ENCODE results near the gene CCDC190. TPM values are rescaled to one million over a fixed set of nuclear protein-coding genes. Genes with fewer than 3 reads are reported as not detected.

The CCDC190 gene
- polyA plus RNA-seq, 1 donor (not counting 4 experiments of a cell fraction or from before 2014, with no cell fraction given): 0.07 TPM

GRCh38 chr1:162823771-162824525, 37.0 kb downstream of the CCDC190 start:
- dilution Hi-C loops (cut with MboI; ENCODE audit: extremely low pct_ligation_motif_present, low sequenced_read_pairs): no loop called here
- no peak for DNase-seq (ENCODE audit: low read depth, low spot score)
- H3K79me2 ChIP-seq (ENCODE audit: control insufficient read depth, insufficient read depth, low read length): no peaks in the 10 kb centered on the region
- H4K20me1 ChIP-seq (ENCODE audit: control insufficient read depth, extremely low read depth, insufficient read depth, low read length): no peaks in the 10 kb centered on the region
- no peak overlapping the region for H3K9ac ChIP-seq (ENCODE audit: control insufficient read depth, extremely low read depth, insufficient read depth, low read length)
- no peak for FAIRE-seq
- no peaks in the 10 kb centered on the region for H3K9me3 ChIP-seq (ENCODE audit: control insufficient read depth, low read depth, low read length)
- no peak overlapping the region for H3K4me3 ChIP-seq (ENCODE audit: control insufficient read depth in 2 of 3, extremely low read depth in 1 of 3, insufficient read depth in 2 of 3, low read depth in 1 of 3, low read length in 3 of 3)
- no peaks in the 10 kb centered on the region for H3K36me3 ChIP-seq (ENCODE audit: control insufficient read depth in 2 of 2, extremely low read depth in 1 of 2, insufficient read depth in 2 of 2, low read length in 2 of 2)
- peaks cover 16% of the 10 kb centered on the region for H3K4me1 ChIP-seq (ENCODE audit: control insufficient read depth, extremely low read depth, insufficient read depth, low read length)
- H2AFZ ChIP-seq (ENCODE audit: control insufficient read depth, low read length): no peak overlapping the region
- no peaks in the 10 kb centered on the region for H3K27me3 ChIP-seq (ENCODE audit: control insufficient read depth, extremely low read depth, insufficient read depth, low read length)
- no peak overlapping the region for H3K4me2 ChIP-seq (ENCODE audit: control insufficient read depth, extremely low read depth, insufficient read depth, low read depth, low read length)
- peaks cover 3% of the 10 kb centered on the region for H3K9me1 ChIP-seq (ENCODE audit: control insufficient read depth, extremely low read depth, insufficient read depth, low read length)
- no peak overlapping the region for H3K27ac ChIP-seq (ENCODE audit: control insufficient read depth, insufficient read depth, low read length)
- no peak for TF ChIP-seq CTCF (optimal IDR thresholded peaks at IDR 0.05 in 1 of 3, IDR thresholded peaks at IDR 0.05 in 1 of 3, conservative IDR thresholded peaks at IDR 0.05 in 1 of 3; ENCODE audit: extremely low read depth in 1 of 3, insufficient read depth in 2 of 3, low read length in 3 of 3)
- no peak for TF ChIP-seq EZH2 (IDR thresholded peaks at IDR 0.05; ENCODE audit: low read length)

DNA sequence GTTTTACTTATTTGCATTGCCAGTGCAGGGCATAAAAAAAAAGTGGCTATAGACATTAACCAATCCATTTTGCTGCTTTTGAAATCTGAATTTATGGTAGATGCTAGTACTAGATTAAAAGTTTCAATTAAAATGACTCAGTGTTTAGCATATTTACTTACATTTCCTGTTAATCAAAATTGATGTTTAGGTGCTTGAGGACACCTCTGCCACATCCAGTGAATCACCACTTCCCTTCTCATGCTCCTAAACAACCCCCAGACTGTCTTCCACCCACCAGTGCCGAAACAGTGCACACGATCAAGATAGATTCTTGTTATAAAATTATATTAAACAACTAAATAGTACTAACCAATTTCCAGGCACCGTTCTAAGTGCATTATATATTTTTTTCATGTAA, 37.7 kb downstream of the CCDC190 start:
- Histone ChIP-seq H3K79me2 (ENCODE audit: control insufficient read depth, insufficient read depth, low read length) (no peaks in the 10 kb centered on the region), H3K36me3 (ENCODE audit: control insufficient read depth in 2 of 2, extremely low read depth in 1 of 2, insufficient read depth in 2 of 2, low read length in 2 of 2) (no peaks in the 10 kb centered on the region), H3K9ac (ENCODE audit: control insufficient read depth, extremely low read depth, insufficient read depth, low read length) (no peak overlapping the region), H4K20me1 (ENCODE audit: control insufficient read depth, extremely low read depth, insufficient read depth, low read length) (no peaks in the 10 kb centered on the region), H3K9me3 (ENCODE audit: control insufficient read depth, low read depth, low read length) (no peaks in the 10 kb centered on the region), H2AFZ (ENCODE audit: control insufficient read depth, low read length) (no peak overlapping the region), H3K27ac (ENCODE audit: control insufficient read depth, insufficient read depth, low read length) (no peak overlapping the region), H3K27me3 (ENCODE audit: control insufficient read depth, extremely low read depth, insufficient read depth, low read length) (no peaks in the 10 kb centered on the region), H3K9me1 (ENCODE audit: control insufficient read depth, extremely low read depth, insufficient read depth, low read length) (peaks cover 3% of the 10 kb centered on the region), H3K4me1 (ENCODE audit: control insufficient read depth, extremely low read depth, insufficient read depth, low read length) (peaks cover 16% of the 10 kb centered on the region), H3K4me3 (ENCODE audit: control insufficient read depth in 2 of 3, extremely low read depth in 1 of 3, insufficient read depth in 2 of 3, low read depth in 1 of 3, low read length in 3 of 3) (no peak overlapping the region), H3K4me2 (ENCODE audit: control insufficient read depth, extremely low read depth, insufficient read depth, low read depth, low read length) (peak overlapping the region; percentile 84)
- FAIRE-seq: no peak
- dilution Hi-C loops (cut with MboI; ENCODE audit: extremely low pct_ligation_motif_present, low sequenced_read_pairs): no loop called here
- DNase-seq (ENCODE audit: low read depth, low spot score): no peak
- TF ChIP-seq EZH2 (IDR thresholded peaks at IDR 0.05; ENCODE audit: low read length): no peak
- TF ChIP-seq CTCF (optimal IDR thresholded peaks at IDR 0.05 in 1 of 3, IDR thresholded peaks at IDR 0.05 in 1 of 3, conservative IDR thresholded peaks at IDR 0.05 in 1 of 3; ENCODE audit: extremely low read depth in 1 of 3, insufficient read depth in 2 of 3, low read length in 3 of 3): no peak
